B cell (primary cell): Measurements from ENCODE around the gene RNF17. TPM values are rescaled to one million over a fixed set of nuclear protein-coding genes. Genes with fewer than 3 reads are reported as not detected.

Experiments used
- ATAC-seq: fragments of 200-7000 bp; cut with Tn5 transposase; one replicate; pipeline ENCODE4 v1.10.0; 2021; ENCODE audit warnings: low read depth, mild to moderate bottlenecking, moderate number of reproducible peaks, moderate library complexity
- CTCF ChIA-PET: fragments of 350-600 bp; sonication (Branson Sonifier 250); formaldehyde crosslinking; loops from one replicate; lab custom pipeline; 2021; ENCODE audit warnings: antibody characterized with exemption, inconsistent platforms; lab: Charles Lee
- POLR2A ChIA-PET: fragments of 350-600 bp; sonication (Branson Sonifier 250); formaldehyde crosslinking; loops from one replicate; lab custom pipeline; 2021; ENCODE audit warnings: antibody characterized with exemption; lab: Charles Lee
- DNase-seq: peaks from one replicate; pipeline ENCODE4 v3.0.0; 2013
- H2AFZ ChIP-seq: 2 replicates; pipeline ENCODE4 v1.6.1; 2012; ENCODE audit warnings: mild to moderate bottlenecking, low read depth, low read length; ENCODE audit not compliant: insufficient read depth, poor library complexity, severe bottlenecking
- H3K27ac ChIP-seq, 2 donors: 1 replicate in 1 of 2; 2 replicates in 1 of 2; pipeline ENCODE4 v1.5.1; 2012 to 2013; ENCODE audit warnings: low read length in 2 of 2, mild to moderate bottlenecking in 2 of 2, moderate library complexity in 1 of 2
- H3K27me3 ChIP-seq, 4 experiments: fragments of 200-600 bp in 1 of 4; sonication (generic) in 1 of 4; replicated peaks in 1 of 4; 1 replicate in 2 of 4; 2 replicates in 2 of 4; pipeline versions ENCODE4 v1.6.1 to v1.7.0; 2013 to 2016; ENCODE audit warnings: low read length in 3 of 4, mild to moderate bottlenecking in 2 of 4, mixed read lengths in 1 of 4, moderate library complexity in 1 of 4; ENCODE audit not compliant: insufficient read depth in 4 of 4, control insufficient read depth in 3 of 4; ENCODE audit errors: control extremely low read depth in 1 of 4
- H3K36me3 ChIP-seq, 2 experiments: replicated peaks in 1 of 2; 1 replicate in 1 of 2; 2 replicates in 1 of 2; pipeline versions ENCODE4 v1.6.1 to v1.7.1; 2013; ENCODE audit warnings: low read length in 1 of 2; ENCODE audit not compliant: insufficient read depth in 2 of 2, control insufficient read depth in 1 of 2; ENCODE audit errors: control extremely low read depth in 1 of 2, extremely low read depth in 1 of 2
- H3K4me1 ChIP-seq, 2 donors: fragments of 200-600 bp in 1 of 2; sonication (generic) in 1 of 2; 1 replicate in 1 of 2; 2 replicates in 1 of 2; pipeline versions ENCODE4 v1.5.1 to v1.6.1; 2013 to 2017; ENCODE audit warnings: low read length in 2 of 2; ENCODE audit not compliant: control insufficient read depth in 2 of 2, insufficient read depth in 2 of 2
- H3K4me2 ChIP-seq: replicated peaks from 2 replicates; pipeline ENCODE3; 2012; ENCODE audit warnings: mild to moderate bottlenecking, low read depth, low read length; ENCODE audit not compliant: poor library complexity, severe bottlenecking
- H3K4me3 ChIP-seq, 5 experiments: fragments of 200-600 bp in 1 of 5; sonication (generic) in 1 of 5; 1 replicate in 3 of 5; 2 replicates in 2 of 5; pipeline versions ENCODE4 v1.5.1 to v1.7.0; 2011 to 2016; ENCODE audit warnings: low read length in 4 of 5, mild to moderate bottlenecking in 4 of 5, low read depth in 2 of 5, control low read depth in 1 of 5, moderate library complexity in 1 of 5; ENCODE audit not compliant: insufficient read depth in 1 of 5; ENCODE audit errors: control extremely low read depth in 1 of 5, extremely low read depth in 1 of 5
- H3K79me2 ChIP-seq: fragments of 200-600 bp; sonication (generic); one replicate; pipeline ENCODE4 v1.6.0; 2016; ENCODE audit warnings: low read length; ENCODE audit not compliant: control insufficient read depth, insufficient read depth
- H3K9ac ChIP-seq: fragments of 200-600 bp; sonication (generic); 2 replicates; pipeline ENCODE4 v1.6.1; 2017; ENCODE audit warnings: mild to moderate bottlenecking, low read length, moderate library complexity
- H3K9me3 ChIP-seq, 3 donors: one replicate each; pipeline versions ENCODE4 v1.6.1 to v1.7.1; 2013; ENCODE audit warnings: low read length in 2 of 3; ENCODE audit not compliant: control insufficient read depth in 2 of 3, insufficient read depth in 1 of 3; ENCODE audit errors: control extremely low read depth in 1 of 3
- H4K20me1 ChIP-seq: 2 replicates; pipeline ENCODE4 v1.6.0; 2012; ENCODE audit warnings: mild to moderate bottlenecking, low read length; ENCODE audit not compliant: insufficient read depth, control insufficient read depth, poor library complexity, severe bottlenecking
- H3K27ac Mint-ChIP-seq: one replicate; pipeline ENCODE4 v1.8.0; 2021; ENCODE audit warnings: mixed read lengths
- H3K27me3 Mint-ChIP-seq: one replicate; pipeline ENCODE4 v1.8.0; 2021; ENCODE audit warnings: mixed read lengths
- H3K4me1 Mint-ChIP-seq: one replicate; pipeline ENCODE4 v1.8.0; 2021; ENCODE audit warnings: mixed read lengths
- H3K4me3 Mint-ChIP-seq: one replicate; pipeline ENCODE4 v1.8.0; 2021; ENCODE audit warnings: mixed read lengths
- H3K9me3 Mint-ChIP-seq: one replicate; pipeline ENCODE4 v1.8.0; 2022; ENCODE audit warnings: mixed read lengths; ENCODE audit not compliant: insufficient read depth
- EZH2 ChIP-seq: IDR thresholded peaks from 2 replicates; pipeline ENCODE4 v1.6.1; 2012; ENCODE audit warnings: borderline replicate concordance, low read depth, mild to moderate bottlenecking, moderate library complexity, low read length; ENCODE audit not compliant: insufficient read depth, poor library complexity, severe bottlenecking
- WGBS: methylation state at CpG from one replicate; pipeline ENCODE4 v1.1.5; 2013; ENCODE audit warnings: missing lambda C conversion rate; ENCODE audit not compliant: insufficient coverage; 5-methylcytosine and 5-hydroxymethylcytosine counted together
- intact Hi-C: fragments of 100-400 bp; cut with micrococcal nuclease; formaldehyde crosslinking; loops from one replicate; pipeline ENCODE4 v1.10.0; 2022
- polyA plus RNA-seq: library from polyadenylated mRNA; depleted of rRNA; stranded (reverse); fragments of >200 nt; gene quantifications from 2 replicates; pipeline ENCODE4 v1.2.3, GENCODE V29; 2012
- total RNA-seq, 2 donors: library from RNA; stranded (reverse); fragments of 120-200 nt in 1 of 2; gene quantifications; 1 replicate in 1 of 2; 2 replicates in 1 of 2; pipeline versions ENCODE4 v1.2.3 to v1.2.4, GENCODE V29; 2013 to 2022
- TF ChIP-seq, protein P1 (sequence below): fragments of 200-600 bp; IDR thresholded peaks from one replicate; pipeline ENCODE4 v1.8.0; 2022; ENCODE audit warnings: antibody characterized with exemption, mild to moderate bottlenecking

Gene RNF17
- total and polyA plus RNA-seq, 2 donors (not counting 1 experiment from before 2014, with no cell fraction given) = 0.12 TPM; not detected in 1

DNA sequence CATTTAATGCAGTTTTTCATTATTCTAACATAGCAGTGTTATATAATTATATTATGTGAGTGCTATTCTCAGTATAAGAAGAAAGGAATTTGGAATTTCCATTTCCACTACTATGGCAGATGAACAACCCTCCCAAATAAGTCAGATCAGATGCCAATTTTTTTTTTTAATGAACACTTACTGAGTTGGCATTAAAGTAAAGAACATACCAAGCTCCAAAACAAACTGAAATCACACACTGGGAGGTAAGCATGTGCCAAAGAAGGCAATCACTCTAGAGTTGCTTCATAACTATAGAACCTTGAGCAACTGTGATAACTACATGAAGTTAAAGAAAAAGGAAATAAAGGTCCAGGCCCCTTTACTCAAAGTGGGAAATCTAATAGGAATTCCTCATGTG is 90.3 kb downstream of the RNF17 start:
- ChIA-PET POLR2A (no interaction called here), CTCF (no interaction called here)
- ATAC-seq = no peak

DNA sequence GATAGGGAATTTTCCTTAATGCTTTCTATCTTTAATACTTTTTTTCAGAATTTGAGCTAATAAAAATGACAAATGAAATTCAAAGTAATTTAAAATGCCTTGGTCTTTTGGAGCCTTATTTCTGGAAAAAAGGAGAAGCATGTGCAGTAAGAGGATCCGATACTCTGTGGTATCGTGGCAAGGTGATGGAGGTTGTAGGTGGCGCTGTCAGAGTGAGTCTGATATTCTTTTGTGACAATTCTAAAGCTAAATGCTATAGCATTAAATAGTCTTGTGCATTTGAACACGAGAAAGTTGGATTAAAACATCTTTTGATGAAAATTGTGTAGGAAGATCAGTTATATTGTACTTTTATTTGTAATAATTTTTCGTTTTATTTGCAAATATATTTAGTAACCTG is 95.0 kb downstream of the RNF17 start:
- Mint-ChIP-seq H3K4me3 (no peak overlapping the region), H3K4me1 (no peaks in the 10 kb centered on the region), H3K27ac (no peak overlapping the region), H3K27me3 (peaks cover 17% of the 10 kb centered on the region), H3K9me3 (no peaks in the 10 kb centered on the region)
- CTCF ChIA-PET = interaction anchor here (1.2 to 1.7 kb wide), 2 partner anchors 12 to 110 kb away, joined by 3 to 4 read pairs; no protein-coding TSS in a partner anchor
- no peaks in the 10 kb centered on the region for H3K4me1 ChIP-seq
- H2AFZ ChIP-seq = no peak overlapping the region
- H3K79me2 ChIP-seq = no peaks in the 10 kb centered on the region
- peaks cover 0 to under 1% (median 0%) of the 10 kb centered on the region in 4 experiments for H3K27me3 ChIP-seq
- ATAC-seq = no peak
- no peak for TF ChIP-seq EZH2
- TF ChIP-seq, protein P1, sequence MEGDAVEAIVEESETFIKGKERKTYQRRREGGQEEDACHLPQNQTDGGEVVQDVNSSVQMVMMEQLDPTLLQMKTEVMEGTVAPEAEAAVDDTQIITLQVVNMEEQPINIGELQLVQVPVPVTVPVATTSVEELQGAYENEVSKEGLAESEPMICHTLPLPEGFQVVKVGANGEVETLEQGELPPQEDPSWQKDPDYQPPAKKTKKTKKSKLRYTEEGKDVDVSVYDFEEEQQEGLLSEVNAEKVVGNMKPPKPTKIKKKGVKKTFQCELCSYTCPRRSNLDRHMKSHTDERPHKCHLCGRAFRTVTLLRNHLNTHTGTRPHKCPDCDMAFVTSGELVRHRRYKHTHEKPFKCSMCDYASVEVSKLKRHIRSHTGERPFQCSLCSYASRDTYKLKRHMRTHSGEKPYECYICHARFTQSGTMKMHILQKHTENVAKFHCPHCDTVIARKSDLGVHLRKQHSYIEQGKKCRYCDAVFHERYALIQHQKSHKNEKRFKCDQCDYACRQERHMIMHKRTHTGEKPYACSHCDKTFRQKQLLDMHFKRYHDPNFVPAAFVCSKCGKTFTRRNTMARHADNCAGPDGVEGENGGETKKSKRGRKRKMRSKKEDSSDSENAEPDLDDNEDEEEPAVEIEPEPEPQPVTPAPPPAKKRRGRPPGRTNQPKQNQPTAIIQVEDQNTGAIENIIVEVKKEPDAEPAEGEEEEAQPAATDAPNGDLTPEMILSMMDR = no peak
- no CpG with 5 or more reads among the region's 5 CpGs for WGBS
- H4K20me1 ChIP-seq = no peaks in the 10 kb centered on the region
- intact Hi-C loops = no loop called here
- no peak overlapping the region for H3K9ac ChIP-seq
- no peak overlapping the region for H3K4me2 ChIP-seq
- no peak overlapping the region for H3K27ac ChIP-seq
- H3K4me3 ChIP-seq = no peak overlapping the region
- POLR2A ChIA-PET = no interaction called here
- DNase-seq = no peak
- no peaks in the 10 kb centered on the region for H3K9me3 ChIP-seq
- H3K36me3 ChIP-seq = no peaks in the 10 kb centered on the region

More for the DNA sequence above, 90.3 kb downstream of the RNF17 start:
- Histone ChIP-seq H3K9ac (no peak overlapping the region), H4K20me1 (no peaks in the 10 kb centered on the region), H2AFZ (no peak overlapping the region), H3K4me2 (no peak overlapping the region), H3K9me3 (no peaks in the 10 kb centered on the region), H3K27ac (no peak overlapping the region), H3K27me3 (peaks cover 0 to 4% (median 0%) of the 10 kb centered on the region in 4 experiments), H3K79me2 (no peaks in the 10 kb centered on the region), H3K4me1 (no peaks in the 10 kb centered on the region), H3K4me3 (no peak overlapping the region), H3K36me3 (no peaks in the 10 kb centered on the region)
- Mint-ChIP-seq H3K4me3 (no peak overlapping the region), H3K27me3 (peaks cover 29% of the 10 kb centered on the region), H3K4me1 (peaks cover 3% of the 10 kb centered on the region), H3K9me3 (no peaks in the 10 kb centered on the region), H3K27ac (no peak overlapping the region)
- no peak for DNase-seq
- intact Hi-C loops = no loop called here
- TF ChIP-seq, protein P1 = no peak
- no peak for TF ChIP-seq EZH2
